ENCODE data around the gene REEP3.

Gene REEP3

DNA sequence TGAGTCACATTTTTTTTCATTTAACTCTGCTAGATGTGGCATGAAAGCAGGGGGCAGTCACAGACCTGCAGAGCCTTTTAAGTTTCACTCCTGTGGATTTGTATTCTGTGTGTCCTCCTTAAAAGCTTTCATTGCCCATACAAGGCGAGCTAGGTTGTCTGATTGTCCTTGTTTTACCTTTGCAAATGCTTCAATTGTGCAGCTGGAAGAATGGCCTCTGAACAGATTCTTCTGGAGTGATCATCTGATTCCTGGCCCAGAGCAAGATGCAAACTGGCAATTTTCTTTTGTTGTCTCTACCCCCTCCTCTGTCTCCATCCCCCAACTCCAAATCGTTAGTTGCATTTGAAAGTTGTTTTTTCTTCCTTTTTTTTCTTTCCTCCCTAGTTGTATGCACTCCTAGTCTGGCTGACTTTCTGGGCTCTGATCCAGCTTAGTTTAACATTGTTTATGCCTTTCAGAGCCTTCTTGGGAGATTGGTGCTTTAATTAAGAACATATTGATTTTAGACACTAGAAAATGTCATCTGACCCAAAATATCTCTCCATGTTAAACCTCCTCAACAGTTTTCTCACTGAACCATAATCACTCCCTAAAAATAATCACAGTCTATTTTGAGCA is 150.2 kb downstream of the REEP3 start:
- no peak for DNase-seq

DNA sequence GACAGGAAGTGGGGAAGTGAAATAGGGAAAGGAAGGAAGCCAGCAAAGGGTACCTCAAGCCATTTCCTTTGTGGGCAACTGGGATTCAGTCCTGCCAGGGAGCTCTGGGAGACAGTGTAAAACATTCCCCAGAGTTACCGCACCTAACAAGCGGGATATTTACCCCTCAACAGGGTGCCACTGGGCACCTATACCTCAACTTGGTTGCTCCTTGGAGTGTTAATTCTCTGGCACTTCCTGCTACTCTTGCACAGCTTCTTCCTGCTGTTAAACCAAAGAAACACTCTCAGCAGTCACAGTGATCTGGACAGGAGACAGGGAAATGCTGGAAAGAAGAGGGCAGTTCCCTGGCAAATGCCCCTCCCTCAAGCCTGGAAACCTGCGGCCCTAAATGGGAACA is 151.3 kb downstream of the REEP3 start:
- DNase-seq: no peak

DNA sequence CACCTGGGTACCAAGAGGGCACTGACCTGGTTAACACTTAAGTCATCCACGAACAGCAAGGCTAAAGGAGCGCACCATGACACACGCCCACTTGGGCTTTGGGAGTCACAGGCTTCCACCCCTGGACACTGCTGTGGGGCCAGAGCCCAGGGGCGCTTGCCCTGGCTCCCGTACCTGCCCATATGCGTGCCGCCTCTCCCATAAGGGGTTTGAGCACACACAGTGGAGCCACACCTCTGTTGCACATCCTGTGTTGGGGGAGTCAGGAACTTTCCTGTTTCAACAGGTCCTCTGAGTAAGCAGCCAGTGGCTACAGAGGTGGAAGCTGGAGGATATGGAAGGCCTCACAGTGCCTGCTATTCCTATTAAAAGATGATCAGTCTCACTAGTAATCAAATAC is 152.0 kb downstream of the REEP3 start:
- DNase-seq: no peak

DNA sequence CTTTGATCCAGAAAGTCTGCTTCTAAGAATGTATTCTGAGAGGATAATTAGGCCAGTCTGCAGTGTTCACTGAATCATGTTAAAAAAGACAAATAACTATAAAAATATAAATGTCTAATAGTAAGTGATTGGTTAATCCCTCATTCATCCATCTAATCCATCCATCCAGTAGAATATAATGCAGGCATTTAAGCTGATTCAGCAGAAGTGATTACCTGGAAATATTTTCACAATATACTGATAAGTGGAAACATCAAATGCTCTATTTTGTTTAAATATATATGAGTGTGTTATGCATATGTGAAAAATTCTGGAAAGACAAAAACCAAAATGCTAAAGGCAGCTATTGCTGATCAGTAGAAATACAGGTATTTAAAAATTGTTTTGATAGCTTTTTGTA is 152.6 kb downstream of the REEP3 start:
- DNase-seq: no peak

Data from islet precursor cell (in vitro differentiated cells).